MM.1S (cell line): ENCODE results near the gene KIF25.

Experiments used
- EZH2 ChIP-seq: fragments of 300-600 bp; sonication (generic); optimal IDR thresholded peaks from 2 replicates; pipeline ENCODE3; 2017; ENCODE audit warnings: low read depth, mild to moderate bottlenecking, antibody characterized with exemption, low read length, mixed read lengths
- EZH2phosphoT487 ChIP-seq: fragments of 300-600 bp; sonication (generic); IDR thresholded peaks from 2 replicates; pipeline ENCODE4 v1.6.1; 2018; ENCODE audit warnings: antibody characterized with exemption, low read length
- TF ChIP-seq, protein P1 (sequence below): fragments of 300-600 bp; sonication (generic); IDR thresholded peaks from 2 replicates; pipeline ENCODE4 v1.5.1; 2016; ENCODE audit warnings: antibody characterized with exemption, low read length, mixed read lengths

DNA sequence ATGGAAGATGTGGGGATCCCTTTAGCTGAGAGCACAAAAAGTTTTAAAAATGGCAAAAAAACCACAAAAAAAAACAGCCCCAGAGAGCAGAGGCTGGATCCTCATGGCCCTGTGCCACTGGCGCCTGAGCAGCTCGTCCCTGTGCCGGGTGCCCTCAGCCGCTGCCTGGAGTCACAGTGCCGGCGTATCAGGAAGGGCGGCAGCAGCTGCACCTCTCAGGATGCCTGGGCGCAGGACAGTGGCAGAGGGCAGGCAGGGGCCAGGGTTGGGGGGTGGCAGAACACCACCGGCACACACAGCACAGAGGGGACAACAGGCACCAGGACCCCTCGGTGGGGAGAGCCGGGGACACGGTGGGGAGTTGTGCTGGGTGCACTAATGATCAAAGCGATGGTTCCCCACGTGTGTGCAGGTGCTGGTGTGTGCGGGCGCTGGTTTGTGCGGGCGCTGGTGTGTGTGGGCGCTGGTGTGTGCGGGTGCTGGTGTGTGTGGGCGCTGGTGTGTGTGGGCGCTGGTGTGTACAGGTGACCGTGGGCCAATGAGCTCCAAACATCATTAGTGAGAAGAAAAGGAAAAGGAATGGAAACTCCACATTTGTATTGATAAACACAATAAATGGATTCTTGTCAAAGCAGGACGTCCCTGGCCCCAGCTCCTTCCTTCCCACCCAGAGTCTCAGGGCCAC, 83.1 kb downstream of the KIF25 start:
- TF ChIP-seq, protein P1, sequence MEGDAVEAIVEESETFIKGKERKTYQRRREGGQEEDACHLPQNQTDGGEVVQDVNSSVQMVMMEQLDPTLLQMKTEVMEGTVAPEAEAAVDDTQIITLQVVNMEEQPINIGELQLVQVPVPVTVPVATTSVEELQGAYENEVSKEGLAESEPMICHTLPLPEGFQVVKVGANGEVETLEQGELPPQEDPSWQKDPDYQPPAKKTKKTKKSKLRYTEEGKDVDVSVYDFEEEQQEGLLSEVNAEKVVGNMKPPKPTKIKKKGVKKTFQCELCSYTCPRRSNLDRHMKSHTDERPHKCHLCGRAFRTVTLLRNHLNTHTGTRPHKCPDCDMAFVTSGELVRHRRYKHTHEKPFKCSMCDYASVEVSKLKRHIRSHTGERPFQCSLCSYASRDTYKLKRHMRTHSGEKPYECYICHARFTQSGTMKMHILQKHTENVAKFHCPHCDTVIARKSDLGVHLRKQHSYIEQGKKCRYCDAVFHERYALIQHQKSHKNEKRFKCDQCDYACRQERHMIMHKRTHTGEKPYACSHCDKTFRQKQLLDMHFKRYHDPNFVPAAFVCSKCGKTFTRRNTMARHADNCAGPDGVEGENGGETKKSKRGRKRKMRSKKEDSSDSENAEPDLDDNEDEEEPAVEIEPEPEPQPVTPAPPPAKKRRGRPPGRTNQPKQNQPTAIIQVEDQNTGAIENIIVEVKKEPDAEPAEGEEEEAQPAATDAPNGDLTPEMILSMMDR: no peak
- no peak for TF ChIP-seq EZH2phosphoT487
- no peak for TF ChIP-seq EZH2
